ENCODE measurements around the gene TMEM165. TPM values are rescaled to one million over a fixed set of nuclear protein-coding genes. Genes with fewer than 3 reads are reported as not detected.
A peak's percentile ranks its signal among the peaks of the same experiment; 100 is the strongest.

Gene TMEM165
- total and polyA plus RNA-seq, 10 of the 15 experiments (the other 5 are each of a cell fraction or from before 2014, with no cell fraction given) = 18.3 to 141 (median 81.1) TPM

GRCh38 chr4:55358668-55359067, 37.1 kb upstream of the TMEM165 start (continued):
- TF ChIP-seq, protein P1, sequence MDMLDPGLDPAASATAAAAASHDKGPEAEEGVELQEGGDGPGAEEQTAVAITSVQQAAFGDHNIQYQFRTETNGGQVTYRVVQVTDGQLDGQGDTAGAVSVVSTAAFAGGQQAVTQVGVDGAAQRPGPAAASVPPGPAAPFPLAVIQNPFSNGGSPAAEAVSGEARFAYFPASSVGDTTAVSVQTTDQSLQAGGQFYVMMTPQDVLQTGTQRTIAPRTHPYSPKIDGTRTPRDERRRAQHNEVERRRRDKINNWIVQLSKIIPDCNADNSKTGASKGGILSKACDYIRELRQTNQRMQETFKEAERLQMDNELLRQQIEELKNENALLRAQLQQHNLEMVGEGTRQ (IDR thresholded peaks at IDR 0.05; ENCODE audit: borderline replicate concordance, low read depth, low read length) = no peak
- TF ChIP-seq DPF2 (IDR thresholded peaks at IDR 0.05) (no peak), WRNIP1 (IDR thresholded peaks at IDR 0.05; ENCODE audit: borderline replicate concordance, low read depth, low read length) (no peak), JUNB (IDR thresholded peaks at IDR 0.05) (peak; percentile 31; the same call in 1 of the 2 replicates), ZNF24 (IDR thresholded peaks at IDR 0.05) (no peak), HCFC1 (IDR thresholded peaks at IDR 0.05; ENCODE audit: low read length) (no peak), HDAC6 (IDR thresholded peaks at IDR 0.05; ENCODE audit: unreplicated experiment) (no peak), TCF12 (IDR thresholded peaks at IDR 0.05; ENCODE audit: low read depth, low read length) (no peak), ZNF384 (IDR thresholded peaks at IDR 0.05; ENCODE audit: borderline replicate concordance, low read depth, low read length) (no peak), TAF1 (IDR thresholded peaks at IDR 0.05; ENCODE audit: borderline replicate concordance, low read depth, low read length) (no peak)
- TF ChIP-seq, protein P2, sequence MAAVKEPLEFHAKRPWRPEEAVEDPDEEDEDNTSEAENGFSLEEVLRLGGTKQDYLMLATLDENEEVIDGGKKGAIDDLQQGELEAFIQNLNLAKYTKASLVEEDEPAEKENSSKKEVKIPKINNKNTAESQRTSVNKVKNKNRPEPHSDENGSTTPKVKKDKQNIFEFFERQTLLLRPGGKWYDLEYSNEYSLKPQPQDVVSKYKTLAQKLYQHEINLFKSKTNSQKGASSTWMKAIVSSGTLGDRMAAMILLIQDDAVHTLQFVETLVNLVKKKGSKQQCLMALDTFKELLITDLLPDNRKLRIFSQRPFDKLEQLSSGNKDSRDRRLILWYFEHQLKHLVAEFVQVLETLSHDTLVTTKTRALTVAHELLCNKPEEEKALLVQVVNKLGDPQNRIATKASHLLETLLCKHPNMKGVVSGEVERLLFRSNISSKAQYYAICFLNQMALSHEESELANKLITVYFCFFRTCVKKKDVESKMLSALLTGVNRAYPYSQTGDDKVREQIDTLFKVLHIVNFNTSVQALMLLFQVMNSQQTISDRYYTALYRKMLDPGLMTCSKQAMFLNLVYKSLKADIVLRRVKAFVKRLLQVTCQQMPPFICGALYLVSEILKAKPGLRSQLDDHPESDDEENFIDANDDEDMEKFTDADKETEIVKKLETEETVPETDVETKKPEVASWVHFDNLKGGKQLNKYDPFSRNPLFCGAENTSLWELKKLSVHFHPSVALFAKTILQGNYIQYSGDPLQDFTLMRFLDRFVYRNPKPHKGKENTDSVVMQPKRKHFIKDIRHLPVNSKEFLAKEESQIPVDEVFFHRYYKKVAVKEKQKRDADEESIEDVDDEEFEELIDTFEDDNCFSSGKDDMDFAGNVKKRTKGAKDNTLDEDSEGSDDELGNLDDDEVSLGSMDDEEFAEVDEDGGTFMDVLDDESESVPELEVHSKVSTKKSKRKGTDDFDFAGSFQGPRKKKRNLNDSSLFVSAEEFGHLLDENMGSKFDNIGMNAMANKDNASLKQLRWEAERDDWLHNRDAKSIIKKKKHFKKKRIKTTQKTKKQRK (IDR thresholded peaks at IDR 0.05; ENCODE audit: low read depth, low read length) = no peak
